HUES48 (cell line): Measurements from ENCODE around the gene GRN.

Experiments
- H3K27ac ChIP-seq: one replicate; pipeline ENCODE4 v1.7.0; 2013; ENCODE audit warnings: low read depth, low read length, inconsistent platforms
- H3K27me3 ChIP-seq: 2 replicates; pipeline ENCODE4 v1.6.1; 2013; ENCODE audit warnings: mild to moderate bottlenecking, low read length; ENCODE audit not compliant: control insufficient read depth, insufficient read depth
- H3K36me3 ChIP-seq: 2 replicates; pipeline ENCODE4 v1.6.1; 2013; ENCODE audit warnings: low read length; ENCODE audit not compliant: control insufficient read depth, insufficient read depth
- H3K4me1 ChIP-seq: 2 replicates; pipeline ENCODE4 v1.6.1; 2013; ENCODE audit warnings: mild to moderate bottlenecking, low read length; ENCODE audit not compliant: control insufficient read depth, insufficient read depth
- H3K4me3 ChIP-seq: 2 replicates; pipeline ENCODE4 v1.5.1; 2013; ENCODE audit warnings: mild to moderate bottlenecking, low read depth, low read length
- H3K9ac ChIP-seq: 2 replicates; pipeline ENCODE4 v1.6.1; 2013; ENCODE audit warnings: mild to moderate bottlenecking, low read depth, low read length, moderate library complexity
- H3K9me3 ChIP-seq: 2 replicates; pipeline ENCODE4 v1.6.1; 2013; ENCODE audit warnings: low read length; ENCODE audit not compliant: control insufficient read depth, insufficient read depth

GRN gene

DNA sequence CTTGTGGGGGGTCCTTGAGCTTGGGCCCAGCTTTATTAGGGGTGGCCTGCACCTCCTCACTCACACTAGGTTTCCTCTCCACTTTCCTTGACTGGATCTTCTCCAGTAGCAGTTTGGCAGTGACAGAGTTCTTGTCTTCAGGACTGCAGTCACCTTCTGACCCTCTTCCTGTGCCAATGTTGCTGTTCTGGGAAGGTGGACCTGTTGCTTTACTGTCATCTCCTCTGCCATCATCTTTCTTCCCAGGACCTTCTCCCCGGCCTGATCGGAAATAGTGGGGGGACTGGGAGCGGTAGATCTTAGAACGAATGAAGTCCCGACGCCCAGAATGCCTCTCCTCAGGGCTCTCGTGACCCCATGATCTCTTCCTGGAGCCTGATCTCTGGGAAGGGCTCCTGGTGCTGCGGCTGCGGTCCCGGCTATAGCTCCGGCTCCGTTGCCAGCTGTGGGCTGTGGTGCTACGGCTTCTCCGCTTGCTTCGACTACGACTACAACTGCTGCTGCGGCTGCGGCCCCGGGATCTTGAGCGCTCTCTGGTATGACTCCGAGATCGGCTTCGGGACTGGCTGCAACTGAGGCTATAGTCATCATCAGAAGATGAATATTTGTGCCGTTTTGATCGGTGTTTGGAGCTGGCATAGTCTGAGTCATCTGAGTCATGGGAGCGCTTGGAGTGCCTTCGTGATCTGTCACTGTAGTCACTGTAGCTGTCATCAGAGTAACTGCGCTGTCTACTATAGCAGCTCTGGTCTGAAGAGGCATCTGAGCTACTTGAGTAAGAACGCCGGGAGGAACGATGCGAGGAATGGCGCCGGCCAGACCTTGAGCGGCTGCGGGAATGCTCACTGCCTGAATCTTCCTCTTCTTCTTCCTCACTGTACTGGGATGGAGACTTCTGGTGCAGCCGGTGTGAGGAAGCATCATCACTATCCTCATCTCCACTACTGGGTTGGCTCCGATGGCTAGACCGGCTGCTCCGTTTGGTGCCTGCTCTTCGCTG lies 53.9 kb downstream of the GRN start:
- no peaks in the 10 kb centered on the region for H3K9me3 ChIP-seq
- H3K4me3 ChIP-seq = no peak overlapping the region
- no peaks in the 10 kb centered on the region for H3K4me1 ChIP-seq
- H3K27ac ChIP-seq = no peak overlapping the region
- H3K27me3 ChIP-seq = no peaks in the 10 kb centered on the region
- H3K36me3 ChIP-seq = peaks cover 65% of the 10 kb centered on the region
- no peak overlapping the region for H3K9ac ChIP-seq

DNA sequence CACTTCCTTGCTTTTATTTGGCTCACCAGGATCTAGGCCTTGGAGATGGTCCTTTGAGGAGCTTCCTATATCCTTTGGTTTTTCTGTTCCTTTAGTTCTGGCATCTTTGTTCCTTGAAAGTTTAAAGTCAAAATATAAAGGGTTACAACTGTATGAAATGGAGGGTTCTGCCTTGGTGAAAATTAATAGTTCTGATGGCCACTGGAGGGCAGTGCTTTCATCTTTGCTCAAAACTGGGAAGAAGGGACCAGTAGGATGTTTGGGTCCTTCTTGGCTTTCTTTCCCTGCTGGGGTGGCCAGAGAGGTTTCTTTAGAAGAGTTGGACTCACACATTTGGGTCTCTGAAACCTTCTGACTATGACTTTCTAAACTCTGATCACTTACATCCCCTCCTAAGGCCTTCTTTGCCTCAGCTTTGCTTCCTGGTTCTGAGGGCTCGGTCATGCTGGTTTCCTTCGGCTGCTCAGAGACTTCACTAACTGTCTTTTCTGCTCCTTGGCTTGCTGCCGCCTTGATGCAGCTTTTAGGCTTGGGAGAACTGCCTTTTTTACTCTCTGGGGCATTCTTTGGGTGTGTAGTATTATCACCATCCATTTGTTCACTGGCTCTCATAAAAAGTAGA lies 55.2 kb downstream of the GRN start:
- Histone ChIP-seq H3K9ac (no peak overlapping the region), H3K27me3 (no peaks in the 10 kb centered on the region), H3K4me3 (no peak overlapping the region), H3K36me3 (peaks cover 74% of the 10 kb centered on the region), H3K27ac (no peak overlapping the region), H3K4me1 (no peaks in the 10 kb centered on the region), H3K9me3 (no peaks in the 10 kb centered on the region)
